NT2/D1 (cell line): Measurements from ENCODE around the gene STK32B.

Source experiments
- SUZ12 ChIP-seq: IDR thresholded peaks from 2 replicates; pipeline ENCODE4 v1.6.1; 2011; ENCODE audit not compliant: insufficient read length, insufficient read depth; ENCODE audit errors: extremely low read depth
- YY1 ChIP-seq: IDR thresholded peaks from 2 replicates; pipeline ENCODE4 v1.6.1; 2011; ENCODE audit not compliant: insufficient read length, insufficient read depth
- ZNF274 ChIP-seq: IDR thresholded peaks from 2 replicates; pipeline ENCODE4 v1.6.1; 2011; ENCODE audit warnings: mild to moderate bottlenecking, low read depth, low read length

DNA sequence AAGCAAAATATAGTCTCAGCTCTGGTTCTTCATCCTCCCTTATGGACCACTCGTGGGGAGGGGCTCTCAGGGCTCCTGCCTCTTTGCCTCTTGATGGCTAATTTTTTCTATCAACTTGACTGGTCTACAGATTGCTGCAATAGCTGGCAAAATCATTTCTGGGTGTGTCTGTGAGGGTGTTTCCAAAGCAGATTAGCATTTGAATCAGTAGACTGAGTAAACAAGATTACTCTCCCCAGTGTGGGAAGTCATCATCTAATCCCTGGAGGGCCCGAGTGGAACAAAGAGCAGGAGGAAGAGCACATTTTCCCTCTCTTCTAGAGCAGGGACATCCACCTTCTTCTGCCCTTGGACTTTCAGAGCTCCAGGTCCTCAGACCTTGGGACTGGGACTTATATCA is 153.5 kb downstream of the STK32B start:
- TF ChIP-seq YY1 (no peak), SUZ12 (no peak), ZNF274 (no peak)
